Fibroblast of skin of abdomen (primary cell): Measurements from ENCODE around the gene CD82.
A peak's percentile ranks its signal among the peaks of the same experiment; 100 is the strongest.

Source experiments
- DNase-seq: peaks from one replicate; pipeline ENCODE4 v3.0.0-alpha.2; 2013

CD82 gene

DNA sequence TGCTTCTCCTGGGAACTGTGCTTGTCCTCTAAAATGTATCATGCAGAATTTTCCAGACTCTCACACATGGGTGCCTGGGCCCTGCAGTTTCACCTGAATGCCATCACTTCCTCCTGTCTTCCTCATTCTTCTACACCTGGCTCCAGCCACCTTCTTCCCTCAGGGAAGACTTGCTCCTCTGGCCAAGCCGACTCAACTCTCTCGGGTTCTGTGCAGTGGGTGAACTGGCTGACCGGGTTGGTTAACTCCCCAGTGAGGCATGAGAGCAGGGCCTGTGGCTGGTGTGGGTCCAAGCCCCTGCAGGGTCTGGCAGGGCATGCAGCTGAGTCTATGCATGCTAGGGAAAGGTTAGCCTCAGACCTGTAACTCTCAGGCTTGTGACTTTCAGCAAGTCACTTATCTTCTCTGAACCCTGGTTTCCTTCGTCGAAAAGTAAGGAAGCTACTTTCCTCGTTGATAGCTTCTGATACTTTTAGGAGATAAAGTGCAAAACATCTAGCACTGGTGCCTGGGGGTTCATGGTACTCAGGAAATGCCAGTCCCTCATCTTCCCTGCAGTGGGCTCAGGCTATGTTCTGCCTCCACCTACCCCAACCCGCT, 11.9 kb downstream of the CD82 start:
- no peak for DNase-seq

DNA sequence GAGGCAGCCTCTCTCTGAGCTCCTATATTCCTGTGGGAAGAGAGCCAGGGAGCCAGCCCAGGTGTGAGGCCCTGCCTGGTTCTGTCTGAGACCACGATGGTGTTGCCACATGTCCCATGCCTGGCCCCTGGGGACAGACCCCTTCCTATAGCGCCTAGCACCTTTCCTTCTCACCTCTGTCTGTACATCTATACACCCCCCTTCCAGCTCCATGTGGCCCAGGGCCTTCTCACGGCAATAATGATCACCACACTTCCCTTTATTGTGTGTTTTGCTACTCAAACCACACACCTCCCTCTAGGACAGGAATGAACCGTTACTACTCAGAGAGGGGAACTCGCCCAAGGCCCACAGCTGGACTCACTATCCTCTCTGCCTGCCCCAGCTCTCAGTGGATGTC, 12.8 kb downstream of the CD82 start:
- DNase-seq: no peak

DNA sequence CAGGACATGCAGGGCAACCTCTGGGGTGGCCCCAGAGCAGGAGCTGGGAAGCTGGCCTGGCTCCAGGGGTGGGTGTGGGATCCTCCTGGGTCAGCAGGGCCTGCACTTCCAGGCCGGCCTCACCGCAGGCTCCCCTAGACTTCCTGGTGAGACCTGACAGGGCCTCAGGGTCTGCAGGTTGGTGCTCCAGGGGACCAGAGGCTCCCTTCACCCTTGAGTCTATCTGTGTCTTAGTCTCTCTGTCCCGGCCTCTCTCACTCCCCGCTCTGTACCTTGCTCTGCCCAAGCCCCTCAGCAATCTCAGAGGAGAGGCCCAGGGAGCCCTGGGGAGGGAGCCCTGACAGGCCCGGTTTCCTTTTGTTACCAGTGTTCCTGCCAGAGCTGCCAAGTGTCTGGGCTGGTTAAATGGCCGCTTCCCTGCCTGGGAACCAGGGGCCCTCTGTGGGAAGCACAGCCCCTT, 13.9 kb downstream of the CD82 start:
- DNase-seq: no peak

GRCh38 chr11:44580701-44581100, 15.2 kb downstream of the CD82 start:
- DNase-seq: no peak

DNA sequence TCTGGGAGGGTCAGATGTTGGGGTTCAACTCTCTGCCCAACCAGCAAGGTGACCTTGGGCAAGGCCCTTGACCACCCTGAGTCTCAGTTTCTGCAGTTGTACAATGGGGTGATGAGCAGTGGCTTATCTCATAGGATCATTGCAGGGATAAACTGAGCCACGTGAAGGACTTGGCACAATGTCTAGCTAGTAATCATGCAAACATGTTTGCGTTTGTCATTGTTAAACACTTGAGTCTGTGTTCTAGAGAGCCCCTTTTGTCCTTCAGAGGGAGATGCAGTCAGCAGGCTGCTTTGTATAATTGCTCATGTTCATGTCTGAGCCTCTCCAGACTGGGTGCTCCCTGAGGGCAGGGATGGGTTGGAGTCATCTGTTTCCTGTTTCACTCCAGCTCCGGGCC, 15.8 kb downstream of the CD82 start:
- no peak for DNase-seq

- DNase-seq: no peak
Observed at GRCh38 chr11:44582641-44583352, 17.3 kb downstream of the CD82 start.

- no peak for DNase-seq
Observed at GRCh38 chr11:44583353-44583669, 17.8 kb downstream of the CD82 start.

DNA sequence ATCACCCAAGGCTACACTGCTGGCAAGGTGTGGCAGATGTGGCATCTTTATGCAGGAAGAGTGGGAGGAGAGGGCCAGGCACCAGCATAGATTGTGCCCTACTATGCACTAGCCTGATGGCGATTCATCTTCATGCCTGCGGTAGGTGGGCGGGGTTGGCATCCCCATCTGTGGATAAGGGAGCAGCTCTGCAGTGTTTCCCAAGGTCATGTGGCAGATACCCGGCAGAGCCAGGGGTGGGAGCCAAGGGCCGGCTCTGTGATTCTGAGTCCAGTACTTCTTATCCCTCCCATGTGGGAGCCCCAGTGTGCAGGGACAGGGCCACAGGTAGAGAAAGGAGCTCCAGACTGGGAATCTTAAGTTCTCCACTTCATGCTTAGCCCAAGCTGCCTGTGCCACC, 20.0 kb downstream of the CD82 start:
- no peak for DNase-seq

GRCh38 chr11:44589301-44589700, 23.8 kb downstream of the CD82 start:
- peak; percentile 56 for DNase-seq

DNA sequence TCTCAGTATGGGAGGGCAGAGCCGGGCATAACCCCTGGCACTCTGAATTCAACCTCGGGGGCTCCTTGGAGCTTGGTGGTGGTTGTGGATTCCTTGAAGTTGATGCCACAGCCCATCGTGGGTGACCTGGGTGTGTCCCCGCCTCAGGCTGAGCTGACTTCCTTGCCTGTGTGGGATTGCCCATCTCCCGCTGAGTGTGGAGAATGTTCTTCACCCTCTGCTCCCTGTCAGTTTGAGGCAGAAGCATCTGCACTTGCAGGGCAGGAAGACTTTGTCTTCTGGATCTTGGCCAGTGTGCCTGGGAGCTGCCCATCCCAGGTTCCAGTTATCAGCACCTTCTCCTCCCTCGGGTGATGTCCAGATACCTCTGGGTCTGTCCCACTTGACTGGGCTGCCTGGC, 25.3 kb downstream of the CD82 start:
- no peak for DNase-seq

- no peak for DNase-seq
Observed at GRCh38 chr11:44591557-44591956, 26.1 kb downstream of the CD82 start.

- DNase-seq: peak; percentile 14
Observed at GRCh38 chr11:44592125-44592940, 26.9 kb downstream of the CD82 start.

DNA sequence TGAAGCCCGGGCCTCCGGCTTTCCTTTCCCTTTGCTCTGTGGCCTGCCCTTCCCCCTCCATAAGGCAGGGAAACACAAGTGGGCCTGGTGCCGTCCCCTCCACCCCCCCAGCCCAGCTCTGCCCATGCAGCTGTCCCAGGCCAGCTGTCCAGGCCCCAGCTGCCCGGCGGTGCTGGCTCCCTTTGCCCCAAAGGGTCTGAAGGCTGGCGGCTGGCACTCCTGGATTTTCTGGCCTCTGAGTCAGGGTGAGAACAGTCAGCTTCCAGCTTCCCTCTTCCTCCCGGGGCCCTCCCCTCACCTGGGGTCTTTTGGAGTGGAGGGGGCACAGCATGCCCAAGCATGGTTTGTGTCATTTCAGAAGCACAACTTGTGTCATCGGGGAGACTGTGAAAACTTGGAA, 27.8 kb downstream of the CD82 start:
- DNase-seq: no peak

- no peak for DNase-seq
Observed at GRCh38 chr11:44595006-44595405, 29.5 kb downstream of the CD82 start.

DNA sequence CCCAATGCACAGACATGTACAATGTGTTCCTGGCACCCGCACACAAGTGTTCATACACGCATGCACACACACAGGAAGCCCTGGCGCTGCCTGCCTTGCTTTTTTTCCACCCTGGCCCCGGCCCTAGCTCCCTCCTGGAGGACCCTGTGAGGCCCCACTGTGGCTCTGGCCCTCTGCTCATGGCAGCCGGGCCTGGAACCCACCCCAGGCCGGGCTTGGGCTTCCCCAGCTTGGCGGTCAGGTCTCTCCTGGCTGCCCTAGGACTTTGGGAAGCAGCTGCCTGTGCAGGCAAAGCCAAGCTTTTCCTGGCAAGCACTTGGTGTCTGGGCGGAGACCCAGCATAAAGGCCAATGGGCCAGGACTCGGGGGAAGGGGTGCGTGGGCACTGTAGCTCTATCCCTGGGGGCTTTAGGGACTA, 30.5 kb downstream of the CD82 start:
- DNase-seq: no peak

- DNase-seq: no peak
Observed at GRCh38 chr11:44596525-44597276, 31.2 kb downstream of the CD82 start.

GRCh38 chr11:44597358-44598012, 32.0 kb downstream of the CD82 start:
- DNase-seq: no peak

DNA sequence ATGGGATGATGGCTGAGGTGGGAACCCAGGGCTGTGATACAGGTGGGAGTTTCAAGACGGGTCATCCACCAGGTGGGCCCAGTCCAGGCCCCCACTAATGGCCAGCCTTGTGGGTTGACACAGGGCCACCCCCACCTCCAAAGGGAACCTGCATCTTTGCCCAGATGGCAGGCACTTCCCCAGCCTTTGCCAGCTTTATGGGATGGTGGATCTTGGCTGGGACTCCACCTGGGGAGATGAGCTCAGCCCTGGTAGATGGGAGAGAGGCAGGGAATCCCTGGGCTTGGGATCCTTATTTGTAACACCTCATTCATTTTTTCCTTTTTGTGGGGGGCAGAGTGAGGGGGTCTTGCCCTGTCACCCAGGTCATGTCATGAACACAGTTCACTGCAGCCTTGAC, 33.4 kb downstream of the CD82 start:
- DNase-seq: no peak

DNA sequence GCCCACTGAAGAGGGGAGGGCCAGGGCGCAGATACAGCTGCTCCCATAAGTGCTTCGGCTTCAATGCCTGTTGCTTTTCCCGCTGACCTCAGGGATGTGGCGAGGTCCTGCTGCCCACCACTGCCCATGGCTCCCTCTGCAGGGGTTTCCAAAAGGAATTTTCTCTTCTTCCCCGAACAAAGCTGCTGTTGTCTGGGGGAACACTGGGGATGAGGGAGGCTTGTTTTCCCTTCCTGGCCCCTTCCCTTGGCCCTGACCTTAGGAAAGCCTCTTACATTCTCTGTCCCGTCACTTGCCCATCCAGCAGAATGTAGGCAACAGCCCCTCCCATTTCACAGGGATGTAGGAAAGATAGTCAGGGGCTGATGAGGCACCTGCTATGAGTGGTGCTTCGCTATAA, 34.8 kb downstream of the CD82 start:
- no peak for DNase-seq

DNA sequence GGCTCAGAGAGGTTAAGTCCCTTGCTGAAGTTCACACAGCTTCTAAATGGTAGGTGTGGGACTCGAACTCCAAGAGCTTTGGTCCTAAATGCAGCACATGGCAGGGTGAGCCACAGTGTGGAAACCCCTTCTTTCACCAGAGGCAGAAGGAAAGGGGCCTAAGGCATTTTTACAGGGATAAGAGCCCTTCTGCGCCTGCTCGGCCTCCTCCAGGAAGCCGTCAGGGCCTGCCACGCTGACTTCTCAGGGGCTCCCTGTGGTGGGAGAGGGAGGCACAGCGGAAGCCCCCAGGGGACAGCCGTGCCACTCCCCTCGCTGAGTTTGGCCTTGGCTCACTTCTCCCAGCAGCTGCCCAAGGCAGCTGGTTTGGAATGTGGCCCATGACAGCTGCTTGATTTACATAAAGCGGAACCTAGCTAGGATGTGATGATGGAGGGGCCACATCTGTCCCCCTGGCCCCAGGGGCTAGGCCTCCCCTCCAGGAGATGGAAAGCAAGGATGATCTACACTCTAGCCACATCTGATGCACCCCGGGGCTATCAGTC, 35.4 kb downstream of the CD82 start:
- DNase-seq: peak; percentile 13

- no peak for DNase-seq
Observed at GRCh38 chr11:44601471-44602370, 36.3 kb downstream of the CD82 start.
